B cell (primary cell): ENCODE results near the gene ERC2. TPM values are rescaled to one million over a fixed set of nuclear protein-coding genes. Genes with fewer than 3 reads are reported as not detected.
"Not testable (repeated sequence)": the region's sequence is repeated elsewhere in the genome, so short reads cannot be mapped to it uniquely, and the experiment has no call there.

Source experiments
- ATAC-seq: fragments of 200-7000 bp; cut with Tn5 transposase; one replicate; pipeline ENCODE4 v1.10.0; 2021; ENCODE audit warnings: low read depth, mild to moderate bottlenecking, moderate number of reproducible peaks, moderate library complexity
- CTCF ChIA-PET: fragments of 350-600 bp; sonication (Branson Sonifier 250); formaldehyde crosslinking; loops from one replicate; lab custom pipeline; 2021; ENCODE audit warnings: antibody characterized with exemption, inconsistent platforms; lab: Charles Lee
- POLR2A ChIA-PET: fragments of 350-600 bp; sonication (Branson Sonifier 250); formaldehyde crosslinking; loops from one replicate; lab custom pipeline; 2021; ENCODE audit warnings: antibody characterized with exemption; lab: Charles Lee
- DNase-seq: peaks from one replicate; pipeline ENCODE4 v3.0.0; 2013
- H2AFZ ChIP-seq: 2 replicates; pipeline ENCODE4 v1.6.1; 2012; ENCODE audit warnings: mild to moderate bottlenecking, low read depth, low read length; ENCODE audit not compliant: insufficient read depth, poor library complexity, severe bottlenecking
- H3K27ac ChIP-seq, 2 donors: 1 replicate in 1 of 2; 2 replicates in 1 of 2; pipeline ENCODE4 v1.5.1; 2012 to 2013; ENCODE audit warnings: low read length in 2 of 2, mild to moderate bottlenecking in 2 of 2, moderate library complexity in 1 of 2
- H3K27me3 ChIP-seq, 4 experiments: fragments of 200-600 bp in 1 of 4; sonication (generic) in 1 of 4; replicated peaks in 1 of 4; 1 replicate in 2 of 4; 2 replicates in 2 of 4; pipeline versions ENCODE4 v1.6.1 to v1.7.0; 2013 to 2016; ENCODE audit warnings: low read length in 3 of 4, mild to moderate bottlenecking in 2 of 4, mixed read lengths in 1 of 4, moderate library complexity in 1 of 4; ENCODE audit not compliant: insufficient read depth in 4 of 4, control insufficient read depth in 3 of 4; ENCODE audit errors: control extremely low read depth in 1 of 4
- H3K36me3 ChIP-seq, 2 experiments: replicated peaks in 1 of 2; 1 replicate in 1 of 2; 2 replicates in 1 of 2; pipeline versions ENCODE4 v1.6.1 to v1.7.1; 2013; ENCODE audit warnings: low read length in 1 of 2; ENCODE audit not compliant: insufficient read depth in 2 of 2, control insufficient read depth in 1 of 2; ENCODE audit errors: control extremely low read depth in 1 of 2, extremely low read depth in 1 of 2
- H3K4me1 ChIP-seq, 2 donors: fragments of 200-600 bp in 1 of 2; sonication (generic) in 1 of 2; 1 replicate in 1 of 2; 2 replicates in 1 of 2; pipeline versions ENCODE4 v1.5.1 to v1.6.1; 2013 to 2017; ENCODE audit warnings: low read length in 2 of 2; ENCODE audit not compliant: control insufficient read depth in 2 of 2, insufficient read depth in 2 of 2
- H3K4me2 ChIP-seq: replicated peaks from 2 replicates; pipeline ENCODE3; 2012; ENCODE audit warnings: mild to moderate bottlenecking, low read depth, low read length; ENCODE audit not compliant: poor library complexity, severe bottlenecking
- H3K4me3 ChIP-seq, 5 experiments: fragments of 200-600 bp in 1 of 5; sonication (generic) in 1 of 5; 1 replicate in 3 of 5; 2 replicates in 2 of 5; pipeline versions ENCODE4 v1.5.1 to v1.7.0; 2011 to 2016; ENCODE audit warnings: low read length in 4 of 5, mild to moderate bottlenecking in 4 of 5, low read depth in 2 of 5, control low read depth in 1 of 5, moderate library complexity in 1 of 5; ENCODE audit not compliant: insufficient read depth in 1 of 5; ENCODE audit errors: control extremely low read depth in 1 of 5, extremely low read depth in 1 of 5
- H3K79me2 ChIP-seq: fragments of 200-600 bp; sonication (generic); one replicate; pipeline ENCODE4 v1.6.0; 2016; ENCODE audit warnings: low read length; ENCODE audit not compliant: control insufficient read depth, insufficient read depth
- H3K9ac ChIP-seq: fragments of 200-600 bp; sonication (generic); 2 replicates; pipeline ENCODE4 v1.6.1; 2017; ENCODE audit warnings: mild to moderate bottlenecking, low read length, moderate library complexity
- H3K9me3 ChIP-seq, 3 donors: one replicate each; pipeline versions ENCODE4 v1.6.1 to v1.7.1; 2013; ENCODE audit warnings: low read length in 2 of 3; ENCODE audit not compliant: control insufficient read depth in 2 of 3, insufficient read depth in 1 of 3; ENCODE audit errors: control extremely low read depth in 1 of 3
- H4K20me1 ChIP-seq: 2 replicates; pipeline ENCODE4 v1.6.0; 2012; ENCODE audit warnings: mild to moderate bottlenecking, low read length; ENCODE audit not compliant: insufficient read depth, control insufficient read depth, poor library complexity, severe bottlenecking
- H3K27ac Mint-ChIP-seq: one replicate; pipeline ENCODE4 v1.8.0; 2021; ENCODE audit warnings: mixed read lengths
- H3K27me3 Mint-ChIP-seq: one replicate; pipeline ENCODE4 v1.8.0; 2021; ENCODE audit warnings: mixed read lengths
- H3K4me1 Mint-ChIP-seq: one replicate; pipeline ENCODE4 v1.8.0; 2021; ENCODE audit warnings: mixed read lengths
- H3K4me3 Mint-ChIP-seq: one replicate; pipeline ENCODE4 v1.8.0; 2021; ENCODE audit warnings: mixed read lengths
- H3K9me3 Mint-ChIP-seq: one replicate; pipeline ENCODE4 v1.8.0; 2022; ENCODE audit warnings: mixed read lengths; ENCODE audit not compliant: insufficient read depth
- CTCF ChIP-seq: fragments of 200-600 bp; IDR thresholded peaks from one replicate; pipeline ENCODE4 v1.8.0; 2022; ENCODE audit warnings: antibody characterized with exemption, mild to moderate bottlenecking
- EZH2 ChIP-seq: IDR thresholded peaks from 2 replicates; pipeline ENCODE4 v1.6.1; 2012; ENCODE audit warnings: borderline replicate concordance, low read depth, mild to moderate bottlenecking, moderate library complexity, low read length; ENCODE audit not compliant: insufficient read depth, poor library complexity, severe bottlenecking
- WGBS: methylation state at CpG from one replicate; pipeline ENCODE4 v1.1.5; 2013; ENCODE audit warnings: missing lambda C conversion rate; ENCODE audit not compliant: insufficient coverage; 5-methylcytosine and 5-hydroxymethylcytosine counted together
- intact Hi-C: fragments of 100-400 bp; cut with micrococcal nuclease; formaldehyde crosslinking; loops from one replicate; pipeline ENCODE4 v1.10.0; 2022
- polyA plus RNA-seq: library from polyadenylated mRNA; depleted of rRNA; stranded (reverse); fragments of >200 nt; gene quantifications from 2 replicates; pipeline ENCODE4 v1.2.3, GENCODE V29; 2012
- total RNA-seq, 2 donors: library from RNA; stranded (reverse); fragments of 120-200 nt in 1 of 2; gene quantifications; 1 replicate in 1 of 2; 2 replicates in 1 of 2; pipeline versions ENCODE4 v1.2.3 to v1.2.4, GENCODE V29; 2013 to 2022

The ERC2 gene
- total and polyA plus RNA-seq, 2 donors (not counting 1 experiment from before 2014, with no cell fraction given): not detected

DNA sequence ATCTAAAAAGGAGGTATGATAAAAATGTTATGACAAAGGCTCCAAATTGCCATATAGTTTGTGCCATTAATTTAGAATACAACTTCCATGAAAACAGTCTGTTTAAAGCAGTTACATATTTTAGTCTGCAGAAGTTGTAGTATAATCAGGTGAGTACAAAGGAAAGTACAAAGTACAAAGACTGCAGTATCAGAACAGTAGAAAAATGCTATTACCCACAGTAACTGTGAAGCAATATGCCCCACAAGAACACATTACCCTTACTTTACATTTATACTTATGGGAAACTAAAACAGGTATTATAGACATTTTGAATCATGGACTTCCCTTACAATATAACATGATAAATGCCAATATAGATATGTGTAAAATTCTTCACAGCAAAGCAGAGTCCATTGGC is 398.5 kb downstream of the ERC2 start:
- no peak overlapping the region for H3K9ac ChIP-seq
- Mint-ChIP-seq H3K4me3 (no peak overlapping the region), H3K9me3 (peaks cover 3% of the 10 kb centered on the region), H3K4me1 (no peaks in the 10 kb centered on the region), H3K27ac (no peak overlapping the region), H3K27me3 (peaks cover 5% of the 10 kb centered on the region)
- H3K79me2 ChIP-seq: no peaks in the 10 kb centered on the region
- CTCF ChIA-PET: no interaction called here
- H3K4me3 ChIP-seq: no peak overlapping the region
- H3K9me3 ChIP-seq: peaks cover 0 to 3% (median 0%) of the 10 kb centered on the region in 3 donors
- no peak overlapping the region for H2AFZ ChIP-seq
- no peak overlapping the region for H3K27ac ChIP-seq
- no peak overlapping the region for H3K4me2 ChIP-seq
- ATAC-seq (no peak), DNase-seq (no peak)
- POLR2A ChIA-PET: no interaction called here
- TF ChIP-seq EZH2 (no peak), CTCF (no peak)
- H4K20me1 ChIP-seq: no peaks in the 10 kb centered on the region
- no peaks in the 10 kb centered on the region for H3K27me3 ChIP-seq
- intact Hi-C loops: no loop called here
- H3K36me3 ChIP-seq: no peaks in the 10 kb centered on the region
- no peaks in the 10 kb centered on the region for H3K4me1 ChIP-seq

GRCh38 chr3:56066405-56066804 is 401.9 kb downstream of the ERC2 start:
- H3K27ac ChIP-seq, H3K27me3 ChIP-seq, H2AFZ ChIP-seq, H3K4me1 ChIP-seq, H3K79me2 ChIP-seq, H3K4me2 ChIP-seq, H3K27me3 Mint-ChIP-seq, DNase-seq, POLR2A ChIA-PET, intact Hi-C loops, H3K4me3 ChIP-seq, H3K4me1 Mint-ChIP-seq, H3K4me3 Mint-ChIP-seq, H3K9me3 Mint-ChIP-seq, H3K9ac ChIP-seq, H3K9me3 ChIP-seq, H4K20me1 ChIP-seq, H3K36me3 ChIP-seq, ATAC-seq, CTCF ChIA-PET, H3K27ac Mint-ChIP-seq: not testable (repeated sequence)
- no CpG with 5 or more reads among the region's 1 CpG for WGBS
